Liver (tissue), 9 donors: ENCODE results near the gene BTF3. TPM values are rescaled to one million over a fixed set of nuclear protein-coding genes. Genes with fewer than 3 reads are reported as not detected.

ENCODE experiments used
- DNase-seq: peaks from one replicate; pipeline ENCODE4 v3.0.0-alpha.2; 2017; ENCODE audit warnings: low spot score
- H3K27ac ChIP-seq, 2 donors: one replicate each; pipeline ENCODE4 v1.7.0; 2013; ENCODE audit warnings: inconsistent platforms in 2 of 2, low read length in 2 of 2, control low read depth in 1 of 2, low read depth in 1 of 2, mild to moderate bottlenecking in 1 of 2
- H3K27me3 ChIP-seq, 4 donors: one replicate each; pipeline versions ENCODE4 v1.6.1 to v1.7.0; 2013; ENCODE audit warnings: low read length in 3 of 4, inconsistent platforms in 1 of 4, mild to moderate bottlenecking in 1 of 4, moderate library complexity in 1 of 4; ENCODE audit not compliant: control insufficient read depth in 4 of 4, insufficient read depth in 4 of 4
- H3K36me3 ChIP-seq, 4 donors: one replicate each; pipeline versions ENCODE4 v1.6.1 to v1.7.0; 2013; ENCODE audit warnings: low read length in 3 of 4, mild to moderate bottlenecking in 3 of 4, low read depth in 1 of 4, moderate library complexity in 1 of 4; ENCODE audit not compliant: control insufficient read depth in 4 of 4, insufficient read depth in 3 of 4
- H3K4me1 ChIP-seq, 4 donors: one replicate each; pipeline versions ENCODE4 v1.6.1 to v1.7.0; 2013; ENCODE audit warnings: low read length in 3 of 4, mild to moderate bottlenecking in 3 of 4, moderate library complexity in 1 of 4; ENCODE audit not compliant: control insufficient read depth in 4 of 4, insufficient read depth in 4 of 4
- H3K4me3 ChIP-seq, 3 donors: one replicate each; pipeline versions ENCODE4 v1.6.1 to v1.7.0; 2013; ENCODE audit warnings: low read length in 3 of 3, control low read depth in 1 of 3, low read depth in 1 of 3, mild to moderate bottlenecking in 1 of 3
- H3K9ac ChIP-seq, 2 donors: one replicate each; pipeline ENCODE4 v1.7.0; 2013; ENCODE audit warnings: low read length in 2 of 2, mild to moderate bottlenecking in 2 of 2, moderate library complexity in 2 of 2, control low read depth in 1 of 2, low read depth in 1 of 2
- H3K9me3 ChIP-seq, 4 donors: one replicate each; pipeline versions ENCODE4 v1.6.1 to v1.7.0; 2013; ENCODE audit warnings: low read length in 3 of 4; ENCODE audit not compliant: control insufficient read depth in 4 of 4
- CTCF ChIP-seq: fragments of 150-350 bp; IDR thresholded peaks from 2 replicates; pipeline ENCODE4 v1.5.1; 2017; ENCODE audit warnings: improper control_type of control experiment, low read depth, low read length; ENCODE audit not compliant: missing input control
- FOXA1 ChIP-seq: IDR thresholded peaks from 2 replicates; pipeline ENCODE4 v1.6.1; 2016; ENCODE audit warnings: antibody characterized with exemption
- FOXA2 ChIP-seq: IDR thresholded peaks from 2 replicates; pipeline ENCODE4 v1.6.1; 2016; ENCODE audit warnings: antibody characterized with exemption
- GABPA ChIP-seq, 2 donors: IDR thresholded peaks in 1 of 2; conservative IDR thresholded peaks in 1 of 2; 2 replicates each; pipeline ENCODE4 v1.6.1; 2016; ENCODE audit warnings: antibody characterized with exemption in 2 of 2, mild to moderate bottlenecking in 1 of 2, moderate library complexity in 1 of 2
- HNF4G ChIP-seq: IDR thresholded peaks from 2 replicates; pipeline ENCODE4 v1.6.1; 2016; ENCODE audit warnings: antibody characterized with exemption
- JUND ChIP-seq, 2 donors: IDR thresholded peaks; 2 replicates each; pipeline ENCODE4 v1.6.1; 2016; ENCODE audit warnings: antibody characterized with exemption in 2 of 2
- MAX ChIP-seq: IDR thresholded peaks from 2 replicates; pipeline ENCODE4 v1.6.1; 2016; ENCODE audit warnings: antibody characterized with exemption
- RAD21 ChIP-seq, 2 donors: IDR thresholded peaks; 2 replicates each; pipeline ENCODE4 v1.6.1; 2016; ENCODE audit warnings: antibody characterized with exemption in 2 of 2, mild to moderate bottlenecking in 2 of 2
- RXRA ChIP-seq, 2 donors: IDR thresholded peaks; 2 replicates each; pipeline ENCODE4 v1.6.1; 2017 to 2018; ENCODE audit warnings: antibody characterized with exemption in 2 of 2, mild to moderate bottlenecking in 1 of 2
- TAF1 ChIP-seq: conservative IDR thresholded peaks from 2 replicates; pipeline ENCODE4 v1.6.1; 2016; ENCODE audit warnings: antibody characterized with exemption, mild to moderate bottlenecking
- WGBS: extraction: QIAGEN DNeasy Blood & Tissue Kit; methylation state at CpG from one replicate; pipeline ENCODE4 v1.1.7; 2013; 5-methylcytosine and 5-hydroxymethylcytosine counted together
- polyA plus RNA-seq, 2 donors: library from polyadenylated mRNA; stranded (reverse) in 1 of 2; unstranded in 1 of 2; fragments of 200-250 nt in 1 of 2; fragments of >200 nt in 1 of 2; fragmentation: Nextera tagmentation in 1 of 2; extraction: Ambion mirVana in 1 of 2; gene quantifications; one replicate each; pipeline versions ENCODE4 v1.2.1 to v1.2.3, GENCODE V29; 2013 to 2015
- total RNA-seq, 2 donors: library from RNA; depleted of rRNA; stranded (reverse); fragments of >200 nt; gene quantifications; one replicate each; pipeline ENCODE4 v1.2.3, GENCODE V29; 2014
- TF ChIP-seq, protein P1 (sequence below): IDR thresholded peaks from 2 replicates; pipeline ENCODE4 v1.6.1; 2016; ENCODE audit warnings: antibody characterized with exemption
- TF ChIP-seq, protein P2 (sequence below): IDR thresholded peaks from 2 replicates; pipeline ENCODE4 v1.6.1; 2016; ENCODE audit warnings: antibody characterized with exemption
- donor health status: healthy.
- donor health status: healthy.
- donor health status: healthy.
- donor health status: healthy.
- donor health status: healthy.

Gene BTF3
- total and polyA plus RNA-seq, 4 donors = 97.5 to 246 (median 213) TPM

- TF ChIP-seq JUND (IDR thresholded peaks at IDR 0.05) = no peak
Measured at GRCh38 chr5:73513996-73514395, 15.8 kb downstream of the BTF3 start (continued).

GRCh38 chr5:73514418-73514817 lies 16.2 kb downstream of the BTF3 start:
- Histone ChIP-seq H3K36me3 (no peaks in the 10 kb centered on the region), H3K9me3 (no peaks in the 10 kb centered on the region), H3K4me3 (no peak overlapping the region), H3K27me3 (no peaks in the 10 kb centered on the region), H3K4me1 (no peaks in the 10 kb centered on the region), H3K9ac (no peak overlapping the region), H3K27ac (no peak overlapping the region)
- no peak for DNase-seq
- WGBS = 56% methylated on average over 2 of the region's 2 CpGs
- TF ChIP-seq RXRA (IDR thresholded peaks at IDR 0.05) (no peak), GABPA (IDR thresholded peaks at IDR 0.05 in 1 of 2, conservative IDR thresholded peaks at IDR 0.05 in 1 of 2) (no peak), HNF4G (no peak)
- TF ChIP-seq, protein P1, sequence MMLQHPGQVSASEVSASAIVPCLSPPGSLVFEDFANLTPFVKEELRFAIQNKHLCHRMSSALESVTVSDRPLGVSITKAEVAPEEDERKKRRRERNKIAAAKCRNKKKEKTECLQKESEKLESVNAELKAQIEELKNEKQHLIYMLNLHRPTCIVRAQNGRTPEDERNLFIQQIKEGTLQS = no peak

GRCh38 chr5:73515232-73515631 lies 17.0 kb downstream of the BTF3 start:
- DNase-seq = no peak
- Histone ChIP-seq H3K9me3 (no peaks in the 10 kb centered on the region), H3K9ac (no peak overlapping the region), H3K27ac (no peak overlapping the region), H3K27me3 (no peaks in the 10 kb centered on the region), H3K36me3 (no peaks in the 10 kb centered on the region), H3K4me1 (no peaks in the 10 kb centered on the region), H3K4me3 (no peak overlapping the region)
- TF ChIP-seq MAX (no peak), FOXA2 (no peak)
- 65% methylated on average over 4 of the region's 4 CpGs for WGBS

DNA sequence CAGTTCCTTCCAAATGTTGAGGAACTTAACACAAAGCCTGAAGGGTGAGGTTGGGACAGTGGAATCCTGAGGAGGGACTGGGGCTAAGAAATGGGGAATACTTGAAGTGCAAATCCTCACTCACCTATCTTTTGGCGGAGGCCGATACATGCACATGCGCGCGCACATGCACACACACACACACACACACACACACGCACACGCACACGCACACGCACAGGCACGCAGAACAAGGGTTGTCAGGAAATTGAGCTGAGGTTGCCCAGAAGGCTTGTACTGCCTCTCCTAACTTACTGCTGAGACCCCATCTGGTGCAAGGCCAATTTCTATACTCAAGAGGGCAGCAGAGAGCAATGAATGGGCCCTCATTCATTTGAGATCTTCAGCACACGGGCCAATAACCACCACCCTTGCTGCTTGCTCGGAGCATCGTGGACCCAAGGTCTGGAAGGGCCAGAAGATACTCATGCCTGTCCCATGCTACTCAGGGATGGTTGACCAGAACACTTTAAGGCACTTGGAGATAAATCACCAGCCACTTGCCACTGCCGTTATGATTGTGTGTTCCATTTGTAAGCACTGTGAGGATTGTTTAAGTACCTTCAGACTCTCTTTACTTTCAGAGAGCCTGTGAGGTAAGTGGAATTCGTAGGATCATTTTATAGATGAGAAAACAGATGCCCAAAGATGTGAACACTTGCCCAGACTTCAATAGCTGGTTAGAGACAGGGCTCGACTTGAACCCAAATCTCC lies 21.5 kb downstream of the BTF3 start:
- H3K27ac ChIP-seq = no peak overlapping the region
- H3K4me1 ChIP-seq = no peaks in the 10 kb centered on the region
- TF ChIP-seq, protein P2, sequence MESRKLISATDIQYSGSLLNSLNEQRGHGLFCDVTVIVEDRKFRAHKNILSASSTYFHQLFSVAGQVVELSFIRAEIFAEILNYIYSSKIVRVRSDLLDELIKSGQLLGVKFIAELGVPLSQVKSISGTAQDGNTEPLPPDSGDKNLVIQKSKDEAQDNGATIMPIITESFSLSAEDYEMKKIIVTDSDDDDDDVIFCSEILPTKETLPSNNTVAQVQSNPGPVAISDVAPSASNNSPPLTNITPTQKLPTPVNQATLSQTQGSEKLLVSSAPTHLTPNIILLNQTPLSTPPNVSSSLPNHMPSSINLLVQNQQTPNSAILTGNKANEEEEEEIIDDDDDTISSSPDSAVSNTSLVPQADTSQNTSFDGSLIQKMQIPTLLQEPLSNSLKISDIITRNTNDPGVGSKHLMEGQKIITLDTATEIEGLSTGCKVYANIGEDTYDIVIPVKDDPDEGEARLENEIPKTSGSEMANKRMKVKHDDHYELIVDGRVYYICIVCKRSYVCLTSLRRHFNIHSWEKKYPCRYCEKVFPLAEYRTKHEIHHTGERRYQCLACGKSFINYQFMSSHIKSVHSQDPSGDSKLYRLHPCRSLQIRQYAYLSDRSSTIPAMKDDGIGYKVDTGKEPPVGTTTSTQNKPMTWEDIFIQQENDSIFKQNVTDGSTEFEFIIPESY = no peak
- peak; percentile 83 for TF ChIP-seq CTCF
- no peak for TF ChIP-seq FOXA1
- no peak for TF ChIP-seq TAF1
- peak; percentile 87 to 88 for TF ChIP-seq RAD21 (IDR thresholded peaks at IDR 0.05)
- H3K27me3 ChIP-seq = no peaks in the 10 kb centered on the region
- DNase-seq = peak; percentile 63
- WGBS = 14% methylated on average over 16 of the region's 16 CpGs
- H3K36me3 ChIP-seq = no peaks in the 10 kb centered on the region
- no peak overlapping the region for H3K4me3 ChIP-seq
- H3K9ac ChIP-seq = no peak overlapping the region
- no peaks in the 10 kb centered on the region for H3K9me3 ChIP-seq
